ENCODE results near the gene ATP23.

The ATP23 gene

DNA sequence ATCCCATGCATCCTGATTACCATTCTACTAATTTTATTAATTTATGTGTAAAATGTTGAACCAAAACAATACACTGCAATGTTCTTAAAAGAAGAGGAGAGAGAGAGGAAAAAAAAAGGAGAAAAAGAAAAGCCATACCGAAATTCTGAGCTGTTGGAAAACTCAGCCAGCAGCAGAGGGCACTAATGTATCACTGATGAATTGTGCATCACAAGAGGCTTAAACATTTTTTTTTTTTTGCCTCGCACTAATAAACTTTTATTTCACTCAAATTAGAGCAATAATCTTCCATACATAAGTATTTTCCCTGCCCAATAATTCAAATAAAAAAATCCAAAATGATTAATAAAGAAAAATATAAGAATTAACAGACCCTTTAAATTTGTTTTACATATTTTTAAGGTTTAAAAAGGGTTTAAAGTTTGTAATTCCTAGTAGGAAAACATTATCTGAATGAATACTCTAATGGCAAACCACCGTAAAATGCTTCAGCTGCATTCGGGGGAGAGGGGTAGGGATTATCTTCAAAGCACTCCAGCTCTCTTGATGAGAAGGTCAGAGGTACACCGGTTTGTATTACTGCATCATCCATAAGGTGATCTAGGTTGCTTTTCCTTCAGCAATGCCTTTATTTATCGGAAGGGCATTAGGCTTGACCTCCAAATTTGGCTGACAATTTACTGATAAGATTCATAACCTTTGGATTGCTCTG, 41.9 kb downstream of the ATP23 start:
- DNase-seq (ENCODE audit: low read depth), result no peak

DNA sequence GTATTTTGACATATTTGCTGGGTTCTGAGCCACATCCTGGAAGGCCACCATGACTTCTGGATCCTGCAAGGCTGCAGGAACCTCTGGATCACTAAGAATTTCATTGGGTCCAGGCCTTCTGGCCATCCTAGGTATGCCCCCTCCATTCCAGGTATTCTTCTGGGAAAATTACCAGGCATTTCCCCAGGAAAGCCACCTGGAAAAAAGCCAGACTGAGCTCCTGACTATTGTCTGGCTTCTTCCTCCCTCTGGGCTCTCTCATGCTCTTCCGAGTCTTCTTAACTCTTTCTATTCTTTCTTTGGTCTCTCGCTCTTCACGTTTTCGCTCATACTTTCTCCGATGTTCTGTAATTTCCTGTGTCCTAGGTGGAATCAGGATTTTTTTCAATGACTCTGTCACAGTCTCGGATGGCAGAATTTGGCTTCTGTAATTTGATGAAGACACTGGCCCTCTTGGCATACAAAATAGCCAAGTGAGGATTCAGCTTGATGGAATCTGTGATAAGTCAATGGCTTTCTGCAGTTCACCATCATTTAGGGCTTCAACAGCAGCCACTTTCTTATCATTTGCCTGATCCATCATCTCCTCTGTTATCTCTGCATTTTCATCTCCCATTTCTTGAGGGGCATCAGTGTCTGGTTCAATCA, 42.6 kb downstream of the ATP23 start:
- no peak for DNase-seq (ENCODE audit: low read depth)

DNA sequence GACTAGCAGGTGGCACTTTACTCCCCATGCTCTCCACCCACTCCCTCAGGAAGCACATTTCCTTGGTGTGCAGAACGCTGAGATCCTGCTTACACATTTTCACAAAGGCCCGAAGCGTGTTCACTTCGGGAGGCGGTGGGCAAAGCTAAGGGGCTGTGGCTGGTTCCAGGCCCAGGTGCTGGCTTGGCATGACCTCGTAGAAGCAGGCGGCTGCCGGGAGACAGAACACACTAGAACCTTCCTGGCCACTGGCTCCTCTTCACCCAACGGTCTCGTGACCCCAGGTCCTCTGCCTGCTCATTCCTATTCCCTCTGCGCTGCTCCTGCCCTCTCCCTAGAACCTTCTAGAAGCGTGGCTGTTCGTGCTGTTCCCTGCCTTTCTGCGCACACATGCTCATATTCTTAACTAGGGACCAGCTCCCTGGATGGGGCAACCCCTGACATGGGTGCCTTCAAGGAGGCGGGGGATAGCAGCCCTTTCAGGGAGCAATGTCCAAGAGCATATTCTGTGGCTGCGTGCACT, 43.3 kb downstream of the ATP23 start:
- DNase-seq (ENCODE audit: low read depth), result no peak

DNA sequence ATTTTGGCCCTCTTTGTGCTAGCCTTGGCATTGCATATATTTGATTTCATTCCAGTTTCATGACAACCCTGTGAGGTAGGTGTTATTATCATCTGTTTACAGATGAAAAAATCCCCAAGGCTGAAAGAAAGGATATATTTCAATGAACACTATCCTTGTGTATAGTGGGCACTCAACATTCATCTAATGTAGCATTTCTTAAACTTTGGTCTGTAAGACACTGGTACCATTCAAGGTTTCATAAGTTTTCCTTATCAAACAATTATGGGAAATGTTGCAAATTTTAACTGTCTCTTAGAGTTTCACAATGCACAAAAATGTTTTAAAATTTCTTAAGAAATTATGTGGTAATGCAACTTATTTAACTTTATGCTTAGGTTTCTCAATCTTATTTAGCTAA, 44.3 kb downstream of the ATP23 start:
- DNase-seq (ENCODE audit: low read depth), result no peak

DNA sequence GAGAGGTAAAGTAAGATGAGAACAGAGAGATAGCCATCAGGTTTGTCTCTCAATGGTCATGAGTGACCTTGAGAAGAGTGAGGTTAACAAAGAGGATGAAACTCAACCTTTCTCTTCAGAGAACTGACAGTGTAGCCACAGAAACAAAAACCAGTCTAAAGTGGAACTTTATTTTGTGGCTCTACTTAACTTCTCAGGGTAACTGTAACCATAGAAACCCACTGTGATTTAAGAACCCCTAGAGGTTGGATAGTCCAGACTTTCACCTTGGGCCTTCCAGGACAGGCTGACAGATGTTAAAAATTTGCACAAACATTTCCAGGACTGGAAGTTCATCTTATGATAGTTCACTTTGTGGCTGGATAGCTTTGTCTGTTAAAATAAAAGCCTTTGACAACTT, 48.5 kb downstream of the ATP23 start:
- no peak for DNase-seq (ENCODE audit: low read depth)

DNA sequence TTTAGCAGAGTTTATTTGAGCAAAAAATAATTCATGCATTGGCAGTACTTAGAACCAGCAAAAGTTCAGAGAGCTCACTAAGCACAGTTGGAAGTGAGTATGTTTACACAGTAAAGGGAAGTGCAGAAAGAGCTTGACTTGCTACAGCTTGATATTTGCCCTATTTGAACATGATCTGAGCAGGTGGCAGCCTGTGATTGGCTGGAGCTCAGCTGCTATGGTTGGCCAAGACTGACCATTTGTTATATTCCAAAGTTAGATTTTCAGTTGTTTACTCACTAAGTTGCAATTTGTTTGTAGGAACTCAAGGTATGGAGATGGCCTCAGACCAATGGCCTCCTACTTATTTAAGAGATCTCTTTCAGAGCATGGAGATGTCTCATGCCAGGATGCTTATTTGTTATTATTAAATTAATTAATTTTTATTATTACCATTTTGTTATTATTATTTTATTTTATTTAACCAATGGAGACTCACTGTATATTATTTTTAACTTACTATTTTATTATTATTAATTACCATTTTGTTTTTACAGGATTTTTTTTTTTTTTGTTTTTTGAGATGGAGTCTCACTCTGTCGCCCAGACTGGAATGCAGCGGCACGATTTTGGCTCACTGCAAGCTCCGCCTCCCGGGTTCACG, 49.0 kb downstream of the ATP23 start:
- DNase-seq (ENCODE audit: low read depth), result no peak

DNA sequence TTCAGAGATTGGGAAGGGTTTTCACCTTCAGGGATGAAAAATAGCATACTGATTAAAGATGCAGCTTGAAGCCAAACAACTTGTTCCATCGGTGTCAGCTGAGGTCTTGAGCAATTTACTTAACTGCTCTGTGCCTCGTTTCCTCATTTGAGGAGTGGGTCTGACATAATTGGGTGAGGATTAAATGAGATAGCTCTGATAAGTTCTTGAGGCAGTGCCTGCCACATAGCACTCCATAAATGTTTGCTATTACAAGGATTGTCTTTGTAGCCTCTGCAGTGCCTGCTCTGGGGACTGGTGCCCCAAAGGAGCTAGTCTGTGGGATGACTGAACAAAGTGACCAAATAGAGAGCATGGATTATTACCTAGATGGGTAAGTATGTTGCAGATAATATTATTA, 50.6 kb downstream of the ATP23 start:
- no peak for DNase-seq (ENCODE audit: low read depth)

DNA sequence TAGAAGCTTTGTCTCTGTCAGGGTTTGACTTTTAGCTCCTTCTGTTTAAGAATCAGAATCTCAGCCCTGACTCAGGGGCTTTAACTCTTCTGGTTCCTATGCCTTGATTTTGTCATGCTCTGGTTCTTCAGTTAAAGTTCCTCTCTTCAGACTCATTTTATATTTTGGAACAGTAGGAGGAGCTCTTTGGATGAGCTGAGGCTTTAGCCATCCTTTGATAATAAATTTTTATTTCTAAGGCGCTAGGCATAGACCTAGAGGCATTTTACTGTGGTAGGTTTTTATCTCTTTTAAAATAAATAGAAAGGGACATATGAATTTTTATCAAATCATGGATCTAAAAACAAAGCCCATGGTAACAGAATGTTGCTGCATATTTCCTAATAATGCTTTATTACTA, 51.7 kb downstream of the ATP23 start:
- DNase-seq (ENCODE audit: low read depth), result no peak

DNA sequence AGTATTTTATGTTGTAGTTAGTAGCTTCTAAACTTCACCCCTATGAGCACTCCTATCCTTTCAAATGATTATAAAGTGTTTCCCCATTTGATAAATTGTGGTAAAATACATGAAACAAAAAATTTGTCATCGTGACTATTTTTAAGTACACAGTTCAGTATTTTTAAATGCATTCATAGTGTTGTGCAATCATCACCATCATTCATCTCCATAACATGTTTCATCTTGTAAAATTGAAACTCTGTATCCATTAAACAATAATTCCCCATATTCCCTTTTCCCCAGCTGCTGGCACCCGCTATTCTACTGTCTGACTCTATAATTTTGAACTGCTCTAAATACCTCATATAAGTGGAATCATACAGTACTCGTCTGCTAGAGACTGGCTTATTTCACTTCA, 52.5 kb downstream of the ATP23 start:
- no peak for DNase-seq (ENCODE audit: low read depth)

DNA sequence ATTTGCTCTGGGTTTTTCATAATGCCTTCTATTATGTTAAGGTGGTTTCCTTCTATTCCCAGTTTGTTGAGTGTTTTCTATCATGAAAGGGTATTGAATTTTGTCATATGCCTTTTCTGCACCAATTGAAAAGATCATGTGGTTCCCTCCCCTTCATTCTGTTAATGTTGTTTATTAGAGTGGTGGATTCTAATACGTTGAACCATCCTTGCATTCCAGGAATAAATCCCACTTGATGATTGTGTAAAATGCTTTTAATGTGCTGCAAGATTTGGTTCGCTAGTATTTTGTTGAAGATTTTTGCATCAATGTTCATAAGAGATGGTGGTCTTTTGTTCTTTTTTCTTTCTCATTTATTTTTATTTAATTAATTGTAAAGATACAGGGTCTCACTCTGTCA, 55.2 kb downstream of the ATP23 start:
- DNase-seq (ENCODE audit: low read depth), result no peak

DNA sequence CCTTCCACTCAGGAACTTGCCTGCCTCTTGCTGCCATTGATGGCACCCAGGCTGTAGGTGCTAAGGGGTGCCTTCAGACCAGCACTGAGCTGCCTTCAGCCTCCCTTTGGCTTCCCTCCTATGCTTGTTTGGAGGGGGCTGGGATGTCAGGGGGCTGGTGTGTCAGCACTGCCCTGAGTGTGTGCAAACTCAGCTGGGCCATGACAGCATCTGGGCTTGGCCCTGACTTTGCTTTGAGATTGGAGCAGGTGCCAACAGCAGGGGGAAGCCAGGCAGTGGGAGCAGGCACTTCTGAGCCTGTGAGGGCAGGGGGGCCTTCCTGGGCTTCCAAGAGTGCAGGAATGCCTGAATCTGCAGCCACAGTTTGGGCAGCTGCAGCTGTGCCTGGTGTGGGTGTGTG, 56.9 kb downstream of the ATP23 start:
- no peak for DNase-seq (ENCODE audit: low read depth)

DNA sequence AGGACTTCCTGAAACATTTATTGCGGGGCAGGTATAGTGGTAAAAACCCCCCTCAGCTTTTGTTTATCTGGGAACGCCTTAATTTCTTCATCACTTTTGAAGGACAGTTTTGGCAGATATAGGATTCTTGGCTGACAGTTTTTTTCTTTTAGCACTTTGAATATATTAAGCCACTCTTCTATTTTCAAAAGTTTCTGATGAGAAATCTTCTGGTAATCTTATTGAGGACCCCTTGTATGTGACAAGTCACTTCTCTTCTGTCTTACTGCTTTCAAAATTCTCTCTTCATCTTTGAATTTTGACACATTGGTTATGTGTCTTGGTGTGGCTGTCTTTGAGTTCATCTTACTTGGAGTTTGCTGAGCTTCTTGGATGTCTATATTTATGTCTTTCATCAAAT, 59.1 kb downstream of the ATP23 start:
- DNase-seq (ENCODE audit: low read depth), result no peak

DNA sequence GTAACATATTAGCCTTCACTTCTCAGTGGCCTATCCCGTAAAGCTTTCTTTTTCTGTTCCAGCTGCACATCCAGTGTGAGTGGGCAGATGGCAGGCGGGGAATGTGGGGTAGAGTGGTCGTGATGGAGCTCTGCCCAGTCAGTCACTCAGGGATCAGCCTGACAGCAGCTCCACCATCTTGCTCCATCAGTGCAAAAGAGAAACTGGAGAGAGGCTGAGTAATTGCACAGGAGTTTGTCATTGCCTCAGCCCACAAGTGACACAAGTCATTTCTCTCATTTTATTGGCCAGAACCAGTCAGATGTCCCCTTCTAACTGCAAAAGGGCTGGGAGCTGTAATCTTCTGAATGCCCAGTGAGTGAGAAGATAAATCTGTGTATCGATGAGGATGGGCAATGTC, 66.5 kb downstream of the ATP23 start:
- DNase-seq (ENCODE audit: low read depth), result no peak

DNA sequence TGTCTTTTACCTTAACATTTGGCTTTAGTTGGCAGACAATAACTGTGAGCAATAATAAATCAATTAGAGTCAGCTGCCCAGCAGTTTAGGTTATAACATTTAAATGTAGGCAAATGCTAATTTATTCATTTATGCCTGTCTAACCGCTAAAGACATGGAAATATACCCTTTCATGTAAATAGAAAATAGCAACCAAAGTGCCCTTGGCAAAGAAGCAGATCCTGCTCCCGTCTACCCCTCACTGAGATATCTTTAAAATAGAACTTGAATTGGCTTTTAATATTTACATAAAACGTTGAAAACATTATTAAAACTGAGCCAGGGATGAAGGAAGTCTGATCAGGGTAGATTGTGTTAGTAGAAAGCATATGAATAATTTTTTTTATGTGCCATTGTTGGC, 67.3 kb downstream of the ATP23 start:
- DNase-seq (ENCODE audit: low read depth), result no peak
